ENCODE results near the gene CHID1.

CHID1 gene

DNA sequence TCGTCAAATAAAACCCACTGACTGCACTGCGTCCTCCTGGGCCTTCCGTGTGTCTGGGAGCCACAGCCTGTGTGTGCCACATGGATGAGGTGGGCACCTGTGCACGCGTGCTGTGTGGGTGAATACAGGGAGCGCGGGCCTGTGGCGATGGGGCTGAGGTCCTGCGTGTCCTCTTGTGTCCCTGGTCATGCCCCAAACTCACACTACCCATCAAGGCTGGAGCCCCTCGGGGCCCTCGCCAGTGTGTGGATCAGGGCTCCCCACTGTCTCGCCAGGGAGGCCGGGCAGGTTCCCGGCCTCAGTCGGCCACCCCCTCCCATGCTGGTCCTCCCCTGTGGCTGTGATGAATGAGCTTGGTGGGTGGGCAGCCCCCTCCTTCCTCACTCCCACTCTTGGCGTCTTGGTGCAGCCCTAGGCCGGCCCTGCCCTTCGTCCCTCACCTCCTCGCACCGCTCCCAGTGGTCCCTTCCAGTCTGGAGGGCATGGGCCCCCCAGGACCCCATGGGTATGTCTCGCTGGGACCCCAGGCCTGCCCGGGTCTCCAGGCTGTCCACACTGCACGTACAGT, 78.6 kb downstream of the CHID1 start:
- DNase-seq = no peak

GRCh38 chr11:831118-831864, 79.3 kb downstream of the CHID1 start:
- DNase-seq = no peak

DNA sequence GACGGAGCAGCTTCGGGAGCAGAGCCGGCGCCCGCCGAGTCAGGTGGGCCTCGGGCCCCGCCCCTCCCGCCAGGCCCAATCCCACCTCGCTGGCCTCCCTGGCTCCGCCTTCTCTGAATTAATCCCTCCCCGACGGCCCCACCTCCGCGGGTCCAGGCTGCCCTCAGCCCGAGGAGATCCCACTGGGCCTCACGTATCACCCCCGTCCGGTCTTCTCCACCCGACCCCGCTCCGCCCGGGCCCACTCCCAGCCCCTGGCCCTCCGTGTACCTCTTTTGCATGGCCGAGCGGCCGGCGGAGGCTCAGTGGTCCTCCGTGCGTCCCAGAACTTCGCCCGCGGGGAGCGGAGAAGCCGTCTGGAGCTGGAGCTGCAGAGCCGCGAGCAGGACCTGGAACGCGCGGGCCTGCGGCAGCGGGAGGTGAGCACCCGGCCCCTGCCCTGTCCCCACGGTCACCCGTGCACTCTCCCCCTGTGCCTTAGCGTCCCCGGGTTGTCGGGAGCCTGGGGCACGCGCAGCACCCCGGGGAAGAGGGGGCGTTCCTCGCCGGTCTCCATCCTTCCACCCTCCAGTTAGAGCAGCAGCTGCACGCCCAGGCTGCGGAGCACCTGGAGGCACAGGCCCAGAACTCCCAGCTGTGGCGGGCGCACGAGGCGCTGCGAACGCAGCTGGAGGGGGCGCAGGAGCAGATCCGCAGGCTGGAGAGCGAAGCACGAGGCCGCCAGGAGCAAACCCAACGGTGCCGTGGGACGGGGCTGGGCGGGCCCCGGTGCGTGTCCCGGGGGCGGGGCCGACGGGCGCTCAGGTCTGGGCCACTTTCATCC, 80.1 kb downstream of the CHID1 start:
- peak; percentile 50 for DNase-seq

DNA sequence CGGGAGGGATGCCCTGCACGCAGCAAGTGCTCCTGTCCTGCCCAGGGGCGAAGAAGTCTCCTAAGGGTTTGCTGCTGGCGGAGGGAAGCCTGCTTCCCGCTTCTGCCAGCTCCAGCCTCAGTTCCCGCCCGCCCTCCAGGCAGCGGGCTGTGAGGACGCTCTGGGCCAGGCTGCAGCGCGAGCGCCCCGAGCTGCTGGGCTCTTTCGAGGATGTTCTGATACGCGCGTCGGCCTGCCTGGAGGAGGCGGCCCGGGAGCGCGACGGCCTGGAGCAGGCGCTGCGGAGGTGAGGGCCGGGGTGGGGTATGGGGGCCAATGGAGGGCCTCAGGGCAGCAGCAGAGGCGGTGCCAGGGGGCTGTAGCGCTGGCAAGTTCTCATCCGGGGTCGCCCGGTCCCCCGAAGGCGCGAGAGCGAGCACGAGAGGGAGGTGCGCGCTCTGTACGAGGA, 80.7 kb downstream of the CHID1 start:
- DNase-seq = no peak

DNA sequence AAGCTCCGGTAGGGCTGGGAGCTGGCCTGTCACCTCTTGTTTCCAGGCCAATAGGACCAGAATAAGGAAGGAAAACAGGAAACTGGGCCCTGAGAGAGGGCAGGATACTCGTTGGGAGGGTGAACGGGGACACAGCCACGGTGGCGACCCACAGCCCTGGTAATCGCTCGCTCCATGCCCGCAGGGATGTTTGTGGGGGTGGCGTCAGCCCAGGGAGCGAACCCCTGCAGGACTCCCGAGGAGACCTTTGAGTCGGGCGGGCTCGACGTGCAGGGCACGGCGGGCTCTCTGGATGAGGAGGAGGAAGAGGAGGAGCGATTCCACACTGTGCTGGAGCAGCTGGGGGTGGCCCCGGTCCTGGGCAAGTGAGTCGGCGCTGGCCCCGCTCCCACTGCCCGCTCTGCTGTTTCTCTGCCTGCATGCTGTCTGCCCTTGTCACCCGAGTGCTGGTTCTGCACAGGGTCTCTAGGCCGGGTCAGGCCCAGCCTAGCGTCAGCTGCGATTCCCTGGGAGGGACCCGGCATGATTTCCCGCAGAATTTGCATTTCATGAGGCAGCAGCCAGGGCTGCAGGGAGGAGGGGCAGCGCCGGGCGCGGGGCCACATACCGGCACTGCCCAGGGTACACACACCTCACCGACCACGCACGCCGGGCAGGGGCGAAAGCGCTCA, 81.3 kb downstream of the CHID1 start:
- DNase-seq = no peak

DNA sequence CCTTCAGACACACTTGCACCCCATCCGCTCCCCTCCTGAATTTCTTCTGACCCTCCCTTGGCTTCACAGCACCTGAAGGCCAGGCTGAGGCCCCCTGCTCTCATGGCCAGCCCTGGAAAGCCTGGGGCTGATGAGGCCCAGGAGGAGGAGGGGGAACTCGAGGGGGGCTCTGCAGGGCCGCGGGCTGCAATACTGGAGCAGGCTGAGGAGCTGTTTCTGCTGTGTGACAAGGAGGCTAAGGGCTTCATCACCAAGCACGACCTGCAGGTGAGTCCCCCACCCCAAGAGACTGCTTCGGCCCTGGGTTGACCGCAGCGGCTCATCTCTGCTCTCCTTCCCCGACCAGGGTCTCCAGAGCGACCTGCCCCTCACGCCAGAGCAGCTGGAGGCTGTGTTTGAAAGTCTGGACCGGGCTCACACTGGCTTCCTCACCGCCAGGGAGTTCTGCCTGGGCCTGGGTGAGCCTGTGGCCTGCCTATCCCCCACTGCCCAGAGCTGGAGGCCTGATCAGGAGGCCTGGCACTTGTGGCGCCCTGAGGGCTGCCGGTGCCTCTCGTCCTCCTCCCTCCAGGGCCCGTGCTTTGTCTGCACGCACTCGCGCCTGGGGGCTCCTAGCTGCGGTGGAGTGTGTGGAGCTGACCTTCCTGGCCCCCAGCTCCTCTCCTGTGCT, 82.0 kb downstream of the CHID1 start:
- DNase-seq = no peak

DNA sequence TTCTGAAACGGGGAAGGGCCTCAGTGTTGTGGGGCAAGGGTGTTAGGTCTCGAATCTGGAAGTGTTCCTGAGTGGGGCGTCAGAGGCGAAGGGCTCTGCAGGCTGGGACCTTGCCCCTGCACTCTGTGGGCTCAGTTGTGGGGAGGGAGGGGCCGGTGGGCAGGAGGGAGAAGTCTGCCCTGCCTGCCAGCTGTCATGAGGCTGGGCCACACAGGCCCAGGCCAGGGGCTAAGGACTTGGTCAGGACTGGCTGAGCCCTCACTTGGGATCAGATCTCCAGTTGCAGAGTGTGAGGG, 82.8 kb downstream of the CHID1 start, which contains the start of gene CRACR2B:
Gene CRACR2B (plus strand): TSS at position 23 of the 296 bp plus-strand sequence. CDS start 689 bp downstream, outside the sequence.
- DNase-seq = no peak

DNA sequence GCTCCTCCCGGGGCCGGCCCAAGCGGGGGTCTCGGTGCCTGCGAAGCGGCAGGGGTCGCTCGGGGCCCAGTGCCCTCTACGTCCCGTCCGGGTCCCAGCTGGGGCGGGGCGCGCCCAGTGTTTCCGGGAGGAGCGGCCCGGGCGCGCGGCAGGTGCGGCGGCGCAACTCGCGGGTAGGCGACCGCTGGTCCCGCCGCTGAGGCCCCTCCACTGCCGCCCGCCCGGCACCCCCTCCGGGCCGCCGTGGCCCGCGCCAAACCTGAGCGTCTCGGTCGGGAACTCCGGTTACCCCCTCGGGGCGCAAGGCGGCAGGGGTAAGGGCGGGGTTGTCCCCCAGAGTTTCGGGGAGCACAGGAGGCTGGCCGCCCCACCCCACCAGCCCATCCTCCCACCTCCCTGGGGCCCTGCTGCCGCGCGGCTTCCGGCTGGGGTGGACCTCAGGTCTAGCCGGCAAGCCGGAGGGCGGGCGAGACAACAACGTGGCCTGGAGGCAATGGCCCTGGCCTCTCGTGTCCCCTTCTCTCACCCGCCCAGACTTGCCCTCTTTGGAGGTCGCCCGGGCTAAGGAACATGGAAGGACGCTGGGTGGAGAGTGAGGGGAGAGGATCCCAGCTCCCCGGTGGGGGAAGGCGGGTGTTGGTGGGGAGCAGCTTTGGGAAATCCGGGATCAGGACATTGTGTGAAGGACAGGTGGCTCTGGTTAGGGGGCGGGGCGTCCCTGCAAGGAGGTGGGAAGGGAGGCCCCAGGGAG, 83.3 kb downstream of the CHID1 start:
- DNase-seq = no peak

GRCh38 chr11:826836-827145, 83.8 kb downstream of the CHID1 start:
- no peak for DNase-seq

- DNase-seq = no peak
Measured at GRCh38 chr11:826227-826621, 84.4 kb downstream of the CHID1 start.

DNA sequence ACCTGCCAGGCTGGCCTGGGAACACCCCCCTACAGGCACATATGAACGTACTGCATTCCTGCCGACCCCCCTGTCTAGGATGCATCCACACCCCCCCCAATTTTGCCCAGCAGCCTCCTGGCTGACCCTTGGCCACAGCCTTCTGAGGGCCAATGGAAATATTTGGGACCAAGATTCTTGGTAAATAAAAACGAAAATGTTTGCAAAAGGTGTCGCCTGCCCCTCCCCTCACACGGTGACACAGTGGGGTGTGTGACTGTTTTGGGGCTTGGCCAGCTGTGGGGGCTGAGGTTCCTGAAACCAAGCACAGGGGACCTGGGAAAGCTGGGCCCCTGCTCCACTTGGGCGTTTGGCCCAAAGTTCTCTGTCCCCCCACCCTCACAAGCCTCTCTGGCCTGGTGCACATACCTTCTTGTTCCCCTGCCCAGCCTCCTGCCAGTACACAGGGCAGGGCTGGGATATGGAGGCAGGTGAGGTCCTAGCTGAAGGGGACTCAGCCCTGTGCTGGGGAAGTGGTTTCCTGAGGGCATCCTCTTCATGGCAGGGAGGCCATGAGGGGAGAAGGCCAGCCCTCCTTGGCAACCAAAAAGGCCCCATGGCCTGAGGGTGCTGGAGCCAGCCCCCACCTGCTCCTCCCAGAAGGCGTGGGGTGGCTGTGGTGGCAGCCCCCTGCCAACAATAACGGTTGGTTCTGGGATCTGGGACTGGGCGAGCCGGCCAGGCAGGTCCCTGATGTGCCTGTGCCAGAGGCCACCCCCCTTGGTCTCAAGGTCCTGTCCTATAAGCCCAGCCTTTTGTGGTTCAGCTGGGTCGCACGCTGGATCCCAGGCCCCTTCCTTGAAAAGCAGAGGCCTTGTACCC, 85.0 kb downstream of the CHID1 start:
- no peak for DNase-seq

DNA sequence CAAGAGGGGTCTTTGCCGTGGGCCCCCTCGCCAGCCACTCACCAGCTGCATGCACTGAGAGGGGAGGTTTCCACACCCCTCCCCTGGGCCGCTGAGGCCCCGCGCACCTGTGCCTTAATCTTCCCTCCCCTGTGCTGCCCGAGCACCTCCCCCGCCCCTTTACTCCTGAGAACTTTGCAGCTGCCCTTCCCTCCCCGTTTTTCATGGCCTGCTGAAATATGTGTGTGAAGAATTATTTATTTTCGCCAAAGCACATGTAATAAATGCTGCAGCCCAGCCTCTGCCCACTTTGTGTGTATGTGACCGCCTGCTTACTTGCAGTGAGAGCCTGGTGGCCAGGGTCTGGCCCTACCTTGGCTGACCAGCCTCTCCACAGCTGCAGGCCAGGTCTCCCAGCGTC, 85.7 kb downstream of the CHID1 start:
- DNase-seq = no peak

DNA sequence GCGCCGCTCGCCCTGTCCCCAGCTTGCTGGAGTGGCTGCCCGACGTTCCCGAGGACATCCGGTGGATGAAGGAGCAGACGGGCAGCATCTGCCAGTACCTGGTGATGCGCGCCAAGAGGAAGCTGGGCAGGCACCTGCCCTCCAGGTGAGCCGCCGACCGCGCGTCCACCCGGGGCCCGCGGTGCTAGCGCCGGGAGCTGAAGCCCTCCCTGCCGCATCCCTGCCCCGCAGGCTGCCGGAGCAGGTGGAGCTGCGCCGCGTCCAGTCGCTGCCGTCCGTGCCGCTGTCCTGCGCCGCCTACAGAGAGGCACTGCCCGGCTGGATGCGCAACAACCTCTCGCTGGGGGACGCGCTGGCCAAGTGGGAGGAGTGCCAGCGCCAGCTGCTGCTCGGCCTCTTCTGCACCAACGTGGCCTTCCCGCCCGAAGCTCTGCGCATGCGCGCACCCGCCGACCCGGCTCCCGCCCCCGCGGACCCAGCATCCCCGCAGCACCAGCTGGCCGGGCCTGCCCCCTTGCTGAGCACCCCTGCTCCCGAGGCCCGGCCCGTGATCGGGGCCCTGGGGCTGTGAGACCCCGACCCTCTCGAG, 86.2 kb downstream of the CHID1 start:
- DNase-seq = no peak

GRCh38 chr11:823441-824291, 86.9 kb downstream of the CHID1 start:
- no peak for DNase-seq

- no peak for DNase-seq
Measured at GRCh38 chr11:821512-822371, 88.9 kb downstream of the CHID1 start.

DNA sequence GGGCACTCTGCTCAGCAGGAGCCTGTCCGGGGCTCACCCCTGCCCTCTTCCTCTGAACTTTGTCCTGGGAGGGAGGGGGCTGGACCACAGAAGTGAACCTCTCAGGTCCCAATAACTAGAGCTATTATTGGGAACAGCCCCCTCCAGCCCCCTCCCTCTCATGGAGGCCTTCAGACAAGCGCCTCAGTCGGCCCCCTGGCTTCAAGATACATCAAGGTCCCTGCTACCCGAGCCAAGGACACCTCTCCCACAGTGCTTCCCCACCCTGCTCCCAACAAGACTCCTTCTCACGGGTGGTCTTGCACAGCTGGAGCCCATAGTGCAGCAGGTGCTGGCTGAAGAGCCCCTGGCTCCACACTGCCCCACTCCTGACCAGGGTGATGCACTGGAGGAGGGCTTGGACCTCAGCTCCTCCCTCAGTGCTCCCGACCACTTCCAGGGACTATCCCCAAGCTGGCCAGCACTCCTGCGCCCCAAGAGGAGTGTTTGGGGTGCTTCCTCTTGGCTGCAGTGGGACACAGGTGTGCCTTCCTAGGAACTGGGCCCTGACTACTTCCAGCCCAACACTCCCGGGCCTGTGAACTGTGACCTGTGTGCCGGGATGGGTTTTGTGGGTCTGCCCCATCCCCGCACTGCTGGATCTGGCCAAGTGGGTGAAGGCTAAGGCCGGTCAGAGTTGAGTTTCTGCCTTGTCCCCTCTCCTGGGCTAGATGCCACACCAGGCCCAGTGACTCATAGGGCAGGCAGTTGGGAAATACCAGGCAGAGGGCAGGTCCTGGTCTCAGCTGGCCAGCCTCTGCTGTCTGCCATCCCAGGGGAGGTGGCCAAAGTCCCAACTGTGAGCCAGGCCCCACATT, 89.7 kb downstream of the CHID1 start:
- no peak for DNase-seq

GRCh38 chr11:819943-820649, 90.5 kb downstream of the CHID1 start:
- DNase-seq = no peak
